ENCODE data around the gene WDR87.

GRCh38 chr19:37867831-37868230 is 38.6 kb downstream of the WDR87 start:
- TF ChIP-seq CEBPB (tag; IDR thresholded peaks at IDR 0.05) (no peak), FOXK2 (conservative IDR thresholded peaks at IDR 0.05 in 1 of 2, IDR thresholded peaks at IDR 0.05 in 1 of 2; ENCODE audit: low read depth in 2 of 2) (no peak), TAF7 (tag; IDR thresholded peaks at IDR 0.05) (no peak), NR3C1 (CRISPR knock-in tag; IDR thresholded peaks at IDR 0.05) (no peak), CTCF (IDR thresholded peaks at IDR 0.05 in 2 of 3, conservative IDR thresholded peaks at IDR 0.05 in 1 of 3; ENCODE audit: insufficient read depth in 2 of 3, low read depth in 1 of 3, low read length in 3 of 3) (no peak), JUND (IDR thresholded peaks at IDR 0.05; ENCODE audit: borderline replicate concordance, low read depth, low read length) (no peak), JUND (tag; IDR thresholded peaks at IDR 0.05; ENCODE audit: borderline replicate concordance, low read depth, low read length) (no peak), SIRT6 (IDR thresholded peaks at IDR 0.05; ENCODE audit: low read depth, low read length) (no peak)

Data from K562 (cell line).